ENCODE data around the gene CCDC81. TPM values are rescaled to one million over a fixed set of nuclear protein-coding genes. Genes with fewer than 3 reads are reported as not detected.

The CCDC81 gene
- total and polyA plus RNA-seq, 9 of the 15 experiments (the other 6 are each of a cell fraction or from before 2014, with no cell fraction given), result 0.16 to 1.0 (median 0.41) TPM

DNA sequence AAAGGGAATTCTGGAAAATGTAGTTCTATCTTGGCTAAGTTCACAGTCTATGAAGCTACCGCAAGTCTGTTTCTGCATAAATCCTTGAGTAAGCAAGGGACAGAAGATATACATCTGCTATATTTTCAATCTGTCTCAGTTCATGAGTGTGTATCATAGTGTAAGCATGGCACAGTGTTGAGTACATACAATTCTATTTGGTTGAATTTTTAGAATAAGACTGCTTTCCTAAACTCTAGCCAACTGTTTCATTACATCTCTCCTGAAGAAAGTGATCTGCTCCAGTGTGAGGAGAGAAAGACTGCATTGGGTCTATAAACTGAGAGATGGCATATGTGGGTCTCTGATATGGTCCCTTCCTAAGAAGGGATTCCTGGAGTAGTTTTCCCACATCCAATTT is 2.6 kb upstream of the CCDC81 start:
- Histone ChIP-seq H3K4me2 (ENCODE audit: insufficient read depth, low read length) (no peak overlapping the region), H3K9me1 (ENCODE audit: control insufficient read depth, insufficient read depth, low read length) (no peaks in the 10 kb centered on the region), H3K27ac (ENCODE audit: extremely low read depth, low read depth, low read length) (no peak overlapping the region), H3K9ac (ENCODE audit: insufficient read depth in 1 of 2, low read depth in 2 of 2, low read length in 2 of 2) (no peak overlapping the region), H3K27me3 (ENCODE audit: control insufficient read depth in 2 of 2, insufficient read depth in 2 of 2, low read length in 2 of 2) (no peaks in the 10 kb centered on the region; a peak in 1 of 5 replicates), H3K36me3 (ENCODE audit: control insufficient read depth, insufficient read depth, low read length) (no peaks in the 10 kb centered on the region), H3K9me3 (replicated peaks; ENCODE audit: control insufficient read depth, insufficient read depth, low read depth, low read length) (0 out of 2 replicates have a peak, but pooled peaks cover 2% of the 10 kb centered on the region), H4K20me1 (replicated peaks; ENCODE audit: control insufficient read depth, insufficient read depth, low read length) (no peaks in the 10 kb centered on the region), H2AFZ (ENCODE audit: low read depth, low read length) (no peak overlapping the region), H3K79me2 (ENCODE audit: control insufficient read depth, insufficient read depth, low read length) (no peaks in the 10 kb centered on the region), H3K4me3 (no peak overlapping the region), H3K4me1 (replicated peaks in 1 of 2; ENCODE audit: control insufficient read depth in 2 of 2, insufficient read depth in 2 of 2, low read length in 2 of 2) (peaks cover 0 to 4% of the 10 kb centered on the region in 2 experiments; a peak in 2 of 5 replicates)
- in situ Hi-C loops (cut with MboI) (no loop called here), intact Hi-C loops (cut with micrococcal nuclease) (no loop called here)
- DNase-seq (ENCODE audit: extremely low read depth in 1 of 4, low spot score in 3 of 4) (no peak), ATAC-seq (no peak), FAIRE-seq (no peak)
- ChIA-PET CTCF (ENCODE audit: low intra/inter-chr PET ratio) (no interaction called here), POLR2A (no interaction called here)
- WGBS (ENCODE audit: insufficient coverage, low coverage, missing lambda C conversion rate), result 86% methylated on average over 1 of the region's 1 CpG
- BruUV-seq (replicated peaks), result no TSS peak
- TF ChIP-seq ZKSCAN8 (CRISPR knock-in tag; IDR thresholded peaks at IDR 0.05) (no peak), ELF4 (CRISPR knock-in tag; IDR thresholded peaks at IDR 0.05) (no peak), RUNX1 (IDR thresholded peaks at IDR 0.05; ENCODE audit: low read depth) (no peak), NR2C1 (IDR thresholded peaks at IDR 0.05) (no peak), NR2C1 (tag; IDR thresholded peaks at IDR 0.05) (no peak)

DNA sequence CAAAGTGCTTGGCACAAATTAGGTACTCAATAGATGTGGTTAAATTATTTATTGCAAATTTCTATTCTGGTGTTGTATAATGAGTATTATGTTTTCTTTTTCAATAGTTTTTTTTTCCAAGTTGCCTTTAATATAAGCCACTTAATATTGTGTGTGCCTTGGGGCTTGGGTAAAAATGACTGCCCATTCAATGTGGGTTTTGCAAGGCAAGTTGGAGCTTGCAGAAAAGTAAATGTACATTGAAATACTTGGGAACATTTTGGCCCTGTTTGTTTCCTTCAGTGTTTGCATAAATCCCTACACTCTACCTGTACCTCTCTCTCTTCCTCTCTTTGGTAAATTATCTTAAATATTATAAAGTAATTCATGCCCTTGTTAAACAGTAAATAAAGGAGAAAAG is 2.1 kb upstream of the CCDC81 start:
- H4K20me1 ChIP-seq (replicated peaks; ENCODE audit: control insufficient read depth, insufficient read depth, low read length), result no peaks in the 10 kb centered on the region
- no peak for TF ChIP-seq FIP1L1 (IDR thresholded peaks at IDR 0.05; ENCODE audit: low read depth, low read length, poor library complexity, severe bottlenecking)
- TF ChIP-seq MXI1 (IDR thresholded peaks at IDR 0.05; ENCODE audit: low read depth, low read length), result no peak
- no peak for TF ChIP-seq CSDE1 (IDR thresholded peaks at IDR 0.05)
- DNase-seq (ENCODE audit: extremely low read depth in 1 of 4, low spot score in 3 of 4), result no peak
- ATAC-seq, result no peak
- H3K4me2 ChIP-seq (ENCODE audit: insufficient read depth, low read length), result no peak overlapping the region
- H3K27me3 ChIP-seq (ENCODE audit: control insufficient read depth in 2 of 2, insufficient read depth in 2 of 2, low read length in 2 of 2), result no peaks in the 10 kb centered on the region; a peak in 1 of 5 replicates
- 0 out of 2 replicates have a peak, but pooled peaks cover 2% of the 10 kb centered on the region for H3K9me3 ChIP-seq (replicated peaks; ENCODE audit: control insufficient read depth, insufficient read depth, low read depth, low read length)
- no peaks in the 10 kb centered on the region for H3K9me1 ChIP-seq (ENCODE audit: control insufficient read depth, insufficient read depth, low read length)
- H3K79me2 ChIP-seq (ENCODE audit: control insufficient read depth, insufficient read depth, low read length), result no peaks in the 10 kb centered on the region
- H3K9ac ChIP-seq (ENCODE audit: insufficient read depth in 1 of 2, low read depth in 2 of 2, low read length in 2 of 2), result no peak overlapping the region
- H3K27ac ChIP-seq (ENCODE audit: extremely low read depth, low read depth, low read length), result no peak overlapping the region
- intact Hi-C loops (cut with micrococcal nuclease), result no loop called here
- ChIA-PET POLR2A (no interaction called here), CTCF (ENCODE audit: low intra/inter-chr PET ratio) (no interaction called here)
- H3K36me3 ChIP-seq (ENCODE audit: control insufficient read depth, insufficient read depth, low read length), result no peaks in the 10 kb centered on the region
- no peak for FAIRE-seq
- peaks cover 0 to 4% of the 10 kb centered on the region in 2 experiments; a peak in 2 of 5 replicates for H3K4me1 ChIP-seq (replicated peaks in 1 of 2; ENCODE audit: control insufficient read depth in 2 of 2, insufficient read depth in 2 of 2, low read length in 2 of 2)
- in situ Hi-C loops (cut with MboI), result no loop called here
- no TSS peak for BruUV-seq (replicated peaks)
- no peak overlapping the region for H3K4me3 ChIP-seq
- H2AFZ ChIP-seq (ENCODE audit: low read depth, low read length), result no peak overlapping the region
